Measurements from ENCODE around the gene CAPRIN2. TPM values are rescaled to one million over a fixed set of nuclear protein-coding genes. Genes with fewer than 3 reads are reported as not detected.

CAPRIN2 gene, protein sequence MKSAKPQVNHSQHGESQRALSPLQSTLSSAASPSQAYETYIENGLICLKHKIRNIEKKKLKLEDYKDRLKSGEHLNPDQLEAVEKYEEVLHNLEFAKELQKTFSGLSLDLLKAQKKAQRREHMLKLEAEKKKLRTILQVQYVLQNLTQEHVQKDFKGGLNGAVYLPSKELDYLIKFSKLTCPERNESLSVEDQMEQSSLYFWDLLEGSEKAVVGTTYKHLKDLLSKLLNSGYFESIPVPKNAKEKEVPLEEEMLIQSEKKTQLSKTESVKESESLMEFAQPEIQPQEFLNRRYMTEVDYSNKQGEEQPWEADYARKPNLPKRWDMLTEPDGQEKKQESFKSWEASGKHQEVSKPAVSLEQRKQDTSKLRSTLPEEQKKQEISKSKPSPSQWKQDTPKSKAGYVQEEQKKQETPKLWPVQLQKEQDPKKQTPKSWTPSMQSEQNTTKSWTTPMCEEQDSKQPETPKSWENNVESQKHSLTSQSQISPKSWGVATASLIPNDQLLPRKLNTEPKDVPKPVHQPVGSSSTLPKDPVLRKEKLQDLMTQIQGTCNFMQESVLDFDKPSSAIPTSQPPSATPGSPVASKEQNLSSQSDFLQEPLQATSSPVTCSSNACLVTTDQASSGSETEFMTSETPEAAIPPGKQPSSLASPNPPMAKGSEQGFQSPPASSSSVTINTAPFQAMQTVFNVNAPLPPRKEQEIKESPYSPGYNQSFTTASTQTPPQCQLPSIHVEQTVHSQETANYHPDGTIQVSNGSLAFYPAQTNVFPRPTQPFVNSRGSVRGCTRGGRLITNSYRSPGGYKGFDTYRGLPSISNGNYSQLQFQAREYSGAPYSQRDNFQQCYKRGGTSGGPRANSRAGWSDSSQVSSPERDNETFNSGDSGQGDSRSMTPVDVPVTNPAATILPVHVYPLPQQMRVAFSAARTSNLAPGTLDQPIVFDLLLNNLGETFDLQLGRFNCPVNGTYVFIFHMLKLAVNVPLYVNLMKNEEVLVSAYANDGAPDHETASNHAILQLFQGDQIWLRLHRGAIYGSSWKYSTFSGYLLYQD
- total RNA-seq, result 100 to 1,000 TPM in 1 of 2 donors, 10 to 100 TPM in 1; 62.2 to 103 TPM
- polyA plus RNA-seq (2013, experiment 1 of 2), result 43.4 TPM
- 41.2 TPM for polyA plus RNA-seq (2013, experiment 2 of 2)
- long read RNA-seq, experiment 1, partial matches to known transcripts, result 3 of 11 reads
- long read RNA-seq, experiment 1, other reads (novel, unspliced or antisense), result 8 of 11 reads
- long read RNA-seq, experiment 2, partial matches to known transcripts, result 8 of 61 reads
- long read RNA-seq, experiment 2, other reads (novel, unspliced or antisense), result 53 of 61 reads
- long read RNA-seq, experiment 3, partial matches to known transcripts, result 14 of 48 reads
- long read RNA-seq, experiment 3, other reads (novel, unspliced or antisense), result 34 of 48 reads
- long read RNA-seq, experiment 4, partial matches to known transcripts, result 4 of 6 reads
- long read RNA-seq, experiment 4, other reads (novel, unspliced or antisense), result 2 of 6 reads

DNA sequence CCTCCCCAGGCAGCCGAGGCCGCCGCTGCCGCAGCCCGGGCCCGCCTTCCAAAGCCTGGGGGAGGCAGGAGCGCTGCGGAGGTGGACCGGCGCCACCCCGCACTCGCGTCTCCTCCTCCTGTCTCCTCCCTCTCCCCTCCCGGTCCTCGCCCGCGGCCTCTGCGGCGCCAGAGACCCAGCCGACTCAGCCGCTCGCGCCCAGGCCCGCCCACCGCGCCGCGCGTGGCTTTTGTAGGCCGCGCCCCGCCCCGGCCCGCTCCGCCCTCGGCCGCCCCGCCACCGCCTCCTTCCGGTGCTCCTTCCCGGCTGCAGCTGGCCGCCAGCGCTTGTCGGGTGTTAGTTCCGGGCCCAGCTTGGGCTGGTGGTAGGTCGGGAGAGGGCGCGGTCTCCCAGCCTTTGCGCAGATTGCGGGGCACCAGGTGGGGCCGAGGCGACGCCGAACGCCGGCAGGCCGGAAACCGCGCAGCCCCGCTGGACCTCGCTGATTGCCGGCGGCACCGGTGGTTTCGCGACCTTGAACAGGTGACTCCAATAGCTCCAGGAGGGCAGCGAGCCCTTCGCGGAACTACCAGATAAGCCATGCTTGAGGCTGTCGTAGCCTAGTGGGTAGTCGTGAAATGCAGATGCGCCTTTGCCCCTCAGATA, at the start of gene CAPRIN2:
TSS of gene CAPRIN2 (minus strand) at position 202 of the 645 bp plus-strand sequence. CDS start 1,431 bp downstream, outside the sequence.
- H3K36me3 ChIP-seq (ENCODE audit: control insufficient read depth, insufficient read depth, low read length), result peaks cover 5% of the 10 kb centered on the region
- Mint-ChIP-seq H3K9me3 (no peaks in the 10 kb centered on the region), H3K4me1 (peaks cover 38% of the 10 kb centered on the region)

GRCh38 chr12:30797689-30798088, 42.9 kb upstream of the CAPRIN2 start:
- 93% methylated on average over 3 to 4 of the region's 4 CpGs for WGBS, 2 experiments (ENCODE audit: insufficient coverage in 1 of 2, insufficient read length in 1 of 2)
- peaks cover 33% of the 10 kb centered on the region for H3K4me1 Mint-ChIP-seq
- no peak overlapping the region for H3K4me3 ChIP-seq (ENCODE audit: low read length)

More for the DNA sequence above, at the start of gene CAPRIN2:
- Mint-ChIP-seq H3K4me3 (peak within 1 kb of the TSS; percentile 92), H3K27ac (peak within 1 kb of the TSS; percentile 96), H3K27me3 (ENCODE audit: insufficient read depth) (peaks cover 4% of the 10 kb centered on the region), H3K36me3 (ENCODE audit: low read depth) (peaks cover 12% of the 10 kb centered on the region)
- WGBS, 2 experiments (ENCODE audit: insufficient coverage in 1 of 2, insufficient read length in 1 of 2), result 0 to 3% methylated on average over 12 to 72 of the region's 72 CpGs
- H3K9me3 ChIP-seq (ENCODE audit: control insufficient read depth, low read length), result no peaks in the 10 kb centered on the region
- peak; percentile 71 for TF ChIP-seq CTCF (conservative IDR thresholded peaks at IDR 0.05)
- H3K4me1 ChIP-seq (ENCODE audit: control insufficient read depth, insufficient read depth, low read length), result peaks cover 6% of the 10 kb centered on the region
- peak within 1 kb of the TSS; percentile 59 for H3K9ac ChIP-seq (ENCODE audit: extremely low read depth, low read length, poor library complexity, severe bottlenecking)
- H3K27ac ChIP-seq (ENCODE audit: low read depth, low read length), result peak within 1 kb of the TSS; percentile 51
- peak within 1 kb of the TSS; percentile 92 for H3K4me3 ChIP-seq (ENCODE audit: low read length)
- H3K27me3 ChIP-seq (ENCODE audit: control insufficient read depth, insufficient read depth, low read length, poor library complexity, severe bottlenecking), result no peaks in the 10 kb centered on the region
- peak; percentile 100 for DNase-seq

More at GRCh38 chr12:30797689-30798088, 42.9 kb upstream of the CAPRIN2 start:
- peaks cover 16% of the 10 kb centered on the region for H3K9me3 Mint-ChIP-seq
- Histone ChIP-seq H3K9ac (ENCODE audit: extremely low read depth, low read length, poor library complexity, severe bottlenecking) (no peak overlapping the region), H3K36me3 (ENCODE audit: control insufficient read depth, insufficient read depth, low read length) (peaks cover 12% of the 10 kb centered on the region), H3K4me1 (ENCODE audit: control insufficient read depth, insufficient read depth, low read length) (no peaks in the 10 kb centered on the region), H3K27me3 (ENCODE audit: control insufficient read depth, insufficient read depth, low read length, poor library complexity, severe bottlenecking) (no peaks in the 10 kb centered on the region), H3K27ac (ENCODE audit: low read depth, low read length) (no peak overlapping the region), H3K9me3 (ENCODE audit: control insufficient read depth, low read length) (peaks cover 10% of the 10 kb centered on the region)
- peak; percentile 50 for TF ChIP-seq CTCF (conservative IDR thresholded peaks at IDR 0.05)
- no peak overlapping the region for H3K27ac Mint-ChIP-seq
- H3K27me3 Mint-ChIP-seq (ENCODE audit: insufficient read depth), result peaks cover 6% of the 10 kb centered on the region
- peaks cover 30% of the 10 kb centered on the region for H3K36me3 Mint-ChIP-seq (ENCODE audit: low read depth)
- peak overlapping the region; percentile 73 for H3K4me3 Mint-ChIP-seq
- no peak for DNase-seq
